Neural cell (in vitro differentiated cells): Measurements from ENCODE around the gene PCDHGA7. TPM values are rescaled to one million over a fixed set of nuclear protein-coding genes. Genes with fewer than 3 reads are reported as not detected.

Source experiments
- H2AFZ ChIP-seq: fragments of 200-600, 300-800 bp; sonication (generic), shearing (Covaris generic); 2 replicates; pipeline ENCODE4 v1.6.0; 2014; ENCODE audit warnings: low read depth, mild to moderate bottlenecking, antibody characterized with exemption, low read length, moderate library complexity
- H3F3A ChIP-seq: fragments of 200-600 bp; shearing (Covaris generic); 2 replicates; pipeline ENCODE4 v1.6.1; 2016; ENCODE audit warnings: mild to moderate bottlenecking, moderate library complexity, mixed read lengths, antibody characterized with exemption, low read length; ENCODE audit not compliant: insufficient read depth, poor library complexity, severe bottlenecking
- H3K27ac ChIP-seq: fragments of 200-600, 300-800 bp; sonication (generic), shearing (Covaris generic); 2 replicates; pipeline ENCODE4 v1.5.1; 2014; ENCODE audit warnings: mild to moderate bottlenecking, low read length, moderate library complexity
- H3K27me3 ChIP-seq: fragments of 300-800, 200-600 bp; sonication (generic), shearing (Covaris generic); 2 replicates; pipeline ENCODE4 v1.6.0; 2014; ENCODE audit warnings: mild to moderate bottlenecking, low read depth, low read length, moderate library complexity; ENCODE audit not compliant: insufficient read depth
- H3K36me3 ChIP-seq: fragments of 300-800, 200-600 bp; sonication (generic), shearing (Covaris generic); 2 replicates; pipeline ENCODE4 v1.5.1; 2014; ENCODE audit warnings: mild to moderate bottlenecking, antibody characterized with exemption, low read length, moderate library complexity; ENCODE audit not compliant: insufficient read depth
- H3K4me2 ChIP-seq: fragments of 300-800, 200-600 bp; sonication (generic), shearing (Covaris generic); 2 replicates; pipeline ENCODE4 v1.6.0; 2014; ENCODE audit warnings: mild to moderate bottlenecking, low read length
- H3K4me3 ChIP-seq: fragments of 300-800, 200-600 bp; sonication (generic), shearing (Covaris generic); 2 replicates; pipeline ENCODE4 v1.5.1; 2014; ENCODE audit warnings: mild to moderate bottlenecking, low read length, moderate library complexity
- H3K79me2 ChIP-seq: fragments of 200-600 bp; shearing (Covaris generic); replicated peaks from 2 replicates; pipeline ENCODE4 v1.6.0; 2014; ENCODE audit warnings: mild to moderate bottlenecking, low read length, moderate library complexity; ENCODE audit not compliant: insufficient read depth
- H3K9ac ChIP-seq: fragments of 300-800, 200-600 bp; sonication (generic), shearing (Covaris generic); 2 replicates; pipeline ENCODE4 v1.6.1; 2016; ENCODE audit warnings: mild to moderate bottlenecking, low read length, mixed read lengths
- H3K9me2 ChIP-seq: fragments of 200-600 bp; shearing (Covaris generic); 2 replicates; pipeline ENCODE4 v1.6.1; 2016; ENCODE audit warnings: mild to moderate bottlenecking, low read length, mixed read lengths; ENCODE audit not compliant: insufficient read depth
- H3K9me3 ChIP-seq: fragments of 200-600, 300-800 bp; sonication (generic), shearing (Covaris generic); 2 replicates; pipeline ENCODE4 v1.6.1; 2016; ENCODE audit warnings: mild to moderate bottlenecking, mixed run types, low read length, moderate library complexity, mixed read lengths
- H4K20me1 ChIP-seq: fragments of 200-600 bp; shearing (Covaris generic); 2 replicates; pipeline ENCODE4 v1.6.1; 2016; ENCODE audit warnings: mild to moderate bottlenecking, mixed run types; ENCODE audit not compliant: insufficient read depth
- CTCF ChIP-seq: fragments of 450-650 bp; IDR thresholded peaks from 2 replicates; pipeline ENCODE4 v1.5.1; 2014; ENCODE audit warnings: antibody characterized with exemption, mild to moderate bottlenecking, moderate library complexity; ENCODE audit not compliant: poor library complexity, severe bottlenecking
- EP300 ChIP-seq: fragments of 450-650 bp; conservative IDR thresholded peaks from 2 replicates; pipeline ENCODE4 v1.6.1; 2014; ENCODE audit warnings: antibody characterized with exemption, mild to moderate bottlenecking, moderate library complexity; ENCODE audit not compliant: poor library complexity, severe bottlenecking
- EZH2 ChIP-seq: fragments of 200-600, 300-800 bp; shearing (Covaris generic), sonication (generic); IDR thresholded peaks from 2 replicates; pipeline ENCODE4 v1.6.1; 2014; ENCODE audit warnings: antibody characterized with exemption, low read length, borderline replicate concordance, mild to moderate bottlenecking; ENCODE audit not compliant: insufficient read depth, poor library complexity, severe bottlenecking
- MXI1 ChIP-seq: fragments of 450-650 bp; conservative IDR thresholded peaks from 2 replicates; pipeline ENCODE4 v1.6.1; 2014; ENCODE audit warnings: antibody characterized with exemption, mild to moderate bottlenecking; ENCODE audit not compliant: poor library complexity, severe bottlenecking
- POLR2AphosphoS5 ChIP-seq: IDR thresholded peaks from 2 replicates; pipeline ENCODE4 v1.6.1; 2012
- RAD21 ChIP-seq: fragments of 450-650 bp; conservative IDR thresholded peaks from 2 replicates; pipeline ENCODE4 v1.6.1; 2014; ENCODE audit warnings: antibody characterized with exemption, mild to moderate bottlenecking, moderate library complexity
- REST ChIP-seq: IDR thresholded peaks from 2 replicates; pipeline ENCODE4 v1.6.1; 2012; ENCODE audit warnings: borderline replicate concordance
- SMC3 ChIP-seq: fragments of 450-650 bp; conservative IDR thresholded peaks from 2 replicates; pipeline ENCODE4 v1.6.1; 2014; ENCODE audit warnings: antibody characterized with exemption, mild to moderate bottlenecking, moderate library complexity; ENCODE audit not compliant: poor library complexity
- TAF1 ChIP-seq: IDR thresholded peaks from 2 replicates; pipeline ENCODE4 v1.6.1; 2012; ENCODE audit warnings: low read depth
- polyA plus RNA-seq: library from polyadenylated mRNA; depleted of rRNA; stranded (reverse); fragments of >200 nt; gene quantifications from 2 replicates; pipeline ENCODE4 v1.2.3, GENCODE V29; 2014

The PCDHGA7 gene
- polyA plus RNA-seq, 1 donor from 2014 or later = not detected

GRCh38 chr5:141362719-141363118 lies 19.8 kb upstream of the PCDHGA7 start:
- Histone ChIP-seq H3K27ac (no peak overlapping the region), H3F3A (no peaks in the 10 kb centered on the region), H3K4me3 (no peak overlapping the region), H3K4me2 (no peak overlapping the region), H3K79me2 (no peaks in the 10 kb centered on the region), H3K9ac (no peak overlapping the region), H4K20me1 (no peaks in the 10 kb centered on the region), H3K9me3 (peaks cover 45% of the 10 kb centered on the region), H3K27me3 (no peaks in the 10 kb centered on the region), H3K9me2 (no peaks in the 10 kb centered on the region), H2AFZ (no peak overlapping the region), H3K36me3 (no peaks in the 10 kb centered on the region)
- TF ChIP-seq MXI1 (no peak), SMC3 (no peak), CTCF (no peak), EZH2 (no peak), RAD21 (no peak), POLR2AphosphoS5 (no peak), EP300 (no peak), TAF1 (no peak), REST (no peak)

GRCh38 chr5:141363952-141364660 lies 18.4 kb upstream of the PCDHGA7 start, which contains the start of gene PCDHGA5:
Gene PCDHGA5, plus strand, starts transcription at chr5:141364162. Its CDS starts 169 bp downstream, at chr5:141364331.
- no peaks in the 10 kb centered on the region for H4K20me1 ChIP-seq
- no peak within 1 kb of the TSS for H3K27ac ChIP-seq
- no peaks in the 10 kb centered on the region for H3K27me3 ChIP-seq
- H3K9me3 ChIP-seq = peaks cover 38% of the 10 kb centered on the region
- H3K36me3 ChIP-seq = no peaks in the 10 kb centered on the region
- no peak for TF ChIP-seq TAF1
- TF ChIP-seq SMC3 = no peak
- no peak for TF ChIP-seq MXI1
- H3K9me2 ChIP-seq = no peaks in the 10 kb centered on the region
- H3K79me2 ChIP-seq = no peaks in the 10 kb centered on the region
- no peak within 1 kb of the TSS for H2AFZ ChIP-seq
- H3K4me2 ChIP-seq = no peak within 1 kb of the TSS
- H3K9ac ChIP-seq = no peak within 1 kb of the TSS
- H3K4me3 ChIP-seq = no peak within 1 kb of the TSS
- H3F3A ChIP-seq = no peaks in the 10 kb centered on the region
